ENCODE results near the gene UBE2G1. TPM values are rescaled to one million over a fixed set of nuclear protein-coding genes. Genes with fewer than 3 reads are reported as not detected.
"Not testable (repeated sequence)": the region's sequence is repeated elsewhere in the genome, so short reads cannot be mapped to it uniquely, and the experiment has no call there.

Gene UBE2G1
- total RNA-seq, 1 experiment from 2014 or later: 36.7 TPM

DNA sequence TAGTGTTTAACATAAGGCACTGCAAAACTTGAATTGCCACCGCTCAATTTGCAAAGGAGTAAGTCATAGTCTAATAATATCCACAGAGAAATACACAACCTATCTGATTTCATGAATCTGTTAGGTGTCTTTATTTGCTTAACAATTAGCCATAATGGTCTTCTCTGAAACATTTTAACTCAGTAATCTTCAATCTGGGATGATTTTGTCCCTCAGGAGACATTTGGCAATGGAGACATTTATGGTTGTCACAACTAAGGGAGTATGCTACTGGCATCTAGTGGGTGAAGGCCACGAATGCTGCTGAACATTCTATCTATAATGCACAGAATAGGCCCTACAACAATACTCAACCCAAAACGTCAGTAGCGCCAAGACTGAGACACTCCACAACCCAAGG, 4.3 kb downstream of the UBE2G1 start:
- H3K9me3 ChIP-seq (replicated peaks): no peaks in the 10 kb centered on the region
- H3K36me3 ChIP-seq: 0 out of 2 replicates have a peak, but pooled peaks cover 4% of the 10 kb centered on the region
- H3K4me1 ChIP-seq: no peaks in the 10 kb centered on the region
- DNase-seq: no peak
- no peak overlapping the region for H3K27ac ChIP-seq
- H3K4me3 ChIP-seq: no peak overlapping the region
- no peaks in the 10 kb centered on the region for H3K27me3 ChIP-seq

DNA sequence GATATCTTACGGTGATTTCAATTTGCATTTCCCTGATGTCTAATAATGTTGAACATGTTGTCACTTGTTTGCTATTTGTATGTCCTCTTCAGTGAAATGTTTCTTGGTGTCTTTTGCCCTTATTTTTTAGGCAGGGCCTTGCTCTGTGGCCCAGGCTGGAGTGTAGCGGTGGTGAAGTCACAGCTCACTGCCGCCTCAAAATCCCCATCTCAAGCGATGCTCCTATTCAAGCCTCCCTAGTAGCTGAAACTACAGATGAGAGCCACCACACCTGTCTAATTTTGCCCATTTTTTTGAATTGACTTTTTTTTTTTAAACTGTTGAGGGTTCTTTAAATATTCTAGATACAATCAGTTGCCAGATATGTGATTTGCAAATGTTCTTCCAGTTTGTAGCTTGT, 8.3 kb downstream of the UBE2G1 start:
- H3K4me3 ChIP-seq: no peak overlapping the region

GRCh38 chr17:4357671-4358070, 8.8 kb downstream of the UBE2G1 start:
- H3K27me3 ChIP-seq: no peaks in the 10 kb centered on the region
- H3K4me1 ChIP-seq: no peaks in the 10 kb centered on the region

More for the DNA sequence above, 8.3 kb downstream of the UBE2G1 start:
- Histone ChIP-seq H3K27ac (no peak overlapping the region), H3K4me1 (no peaks in the 10 kb centered on the region), H3K9me3 (replicated peaks) (no peaks in the 10 kb centered on the region), H3K27me3 (no peaks in the 10 kb centered on the region), H3K36me3 (0 out of 2 replicates have a peak, but pooled peaks cover 4% of the 10 kb centered on the region)
- no peak for DNase-seq

GRCh38 chr17:4357030-4357628, 9.3 kb downstream of the UBE2G1 start:
- H3K27ac ChIP-seq: no peak overlapping the region
- no peaks in the 10 kb centered on the region for H3K9me3 ChIP-seq (replicated peaks)
- H3K27me3 ChIP-seq: no peaks in the 10 kb centered on the region
- H3K4me3 ChIP-seq: no peak overlapping the region
- 0 out of 2 replicates have a peak, but pooled peaks cover 1% of the 10 kb centered on the region for H3K36me3 ChIP-seq
- no peak for DNase-seq
- H3K4me1 ChIP-seq: no peaks in the 10 kb centered on the region

More at GRCh38 chr17:4357671-4358070, 8.8 kb downstream of the UBE2G1 start:
- 0 out of 2 replicates have a peak, but pooled peaks cover 4% of the 10 kb centered on the region for H3K36me3 ChIP-seq
- no peaks in the 10 kb centered on the region for H3K9me3 ChIP-seq (replicated peaks)
- no peak for DNase-seq
- no peak overlapping the region for H3K4me3 ChIP-seq
- H3K27ac ChIP-seq: no peak overlapping the region

- Histone ChIP-seq H3K4me3 (no peak overlapping the region), H3K27ac (no peak overlapping the region), H3K4me1 (no peaks in the 10 kb centered on the region), H3K36me3 (no peaks in the 10 kb centered on the region), H3K9me3 (replicated peaks) (no peaks in the 10 kb centered on the region), H3K27me3 (no peaks in the 10 kb centered on the region)
- DNase-seq: no peak
Measured at GRCh38 chr17:4354862-4355514, 11.5 kb downstream of the UBE2G1 start.

DNA sequence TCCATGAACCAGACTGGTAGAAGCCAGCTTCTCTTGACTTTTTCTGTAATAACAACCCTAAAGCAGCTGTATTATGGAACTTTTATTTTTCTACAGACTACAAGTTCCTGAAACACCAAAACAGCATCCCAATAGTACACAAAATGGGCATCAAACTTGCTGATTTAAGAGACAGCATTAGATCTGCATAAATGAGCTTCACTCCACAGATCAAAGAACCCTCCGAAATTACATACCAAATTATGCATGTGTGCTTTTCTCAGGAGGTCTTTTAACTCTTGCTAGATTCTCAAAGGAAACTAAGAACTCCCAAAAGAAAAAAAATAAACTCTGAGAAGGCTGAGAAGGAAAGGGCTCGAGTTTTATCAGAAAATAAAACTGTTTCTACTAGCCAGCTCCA, 12.3 kb downstream of the UBE2G1 start:
- DNase-seq: no peak
- H3K4me1 ChIP-seq: no peaks in the 10 kb centered on the region
- no peak overlapping the region for H3K27ac ChIP-seq
- H3K36me3 ChIP-seq: no peaks in the 10 kb centered on the region
- no peak overlapping the region for H3K4me3 ChIP-seq
- no peaks in the 10 kb centered on the region for H3K9me3 ChIP-seq (replicated peaks)
- no peaks in the 10 kb centered on the region for H3K27me3 ChIP-seq

DNA sequence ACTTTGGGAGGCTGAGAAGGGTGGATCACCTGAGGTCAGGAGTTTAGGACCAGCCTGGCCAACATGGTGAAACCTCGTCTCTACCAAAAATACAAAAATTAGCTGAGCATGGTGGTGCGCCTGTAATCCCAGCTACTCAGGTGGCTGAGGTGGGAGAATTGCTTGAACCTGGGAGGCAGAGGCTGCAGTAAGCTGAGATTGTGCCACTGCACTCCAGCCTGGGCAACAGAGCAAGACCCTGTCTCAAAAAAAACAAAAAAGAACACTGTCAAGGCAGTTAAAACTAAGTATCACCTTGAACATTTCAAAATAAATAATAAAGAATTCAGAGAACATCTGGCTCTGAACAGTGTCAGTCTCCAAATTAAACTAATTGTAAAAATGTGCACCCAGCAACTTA, 16.3 kb downstream of the UBE2G1 start:
- not testable (repeated sequence) for H3K4me3 ChIP-seq; H3K27ac ChIP-seq; H3K4me1 ChIP-seq; DNase-seq; H3K9me3 ChIP-seq (replicated peaks); H3K27me3 ChIP-seq; H3K36me3 ChIP-seq

GRCh38 chr17:4345581-4346252, 20.8 kb downstream of the UBE2G1 start:
- peaks cover 19% of the 10 kb centered on the region for H3K4me1 ChIP-seq
- no peaks in the 10 kb centered on the region for H3K9me3 ChIP-seq (replicated peaks)
- no peaks in the 10 kb centered on the region for H3K36me3 ChIP-seq
- peak overlapping the region; percentile 75 for H3K27ac ChIP-seq
- peak overlapping the region; percentile 16; the same call in 1 of the 2 replicates for H3K4me3 ChIP-seq
- H3K27me3 ChIP-seq: no peaks in the 10 kb centered on the region
- peak in 1 of 2 experiments; percentile 24 for DNase-seq

GRCh38 chr17:4344926-4345325, 21.5 kb downstream of the UBE2G1 start:
- Histone ChIP-seq H3K4me3 (peak overlapping the region; percentile 16; the same call in 1 of the 2 replicates), H3K4me1 (peaks cover 19% of the 10 kb centered on the region), H3K9me3 (replicated peaks) (no peaks in the 10 kb centered on the region), H3K27ac (peak overlapping the region; percentile 75), H3K36me3 (no peaks in the 10 kb centered on the region), H3K27me3 (no peaks in the 10 kb centered on the region)
- peak; percentile 60 to 71 for DNase-seq

DNA sequence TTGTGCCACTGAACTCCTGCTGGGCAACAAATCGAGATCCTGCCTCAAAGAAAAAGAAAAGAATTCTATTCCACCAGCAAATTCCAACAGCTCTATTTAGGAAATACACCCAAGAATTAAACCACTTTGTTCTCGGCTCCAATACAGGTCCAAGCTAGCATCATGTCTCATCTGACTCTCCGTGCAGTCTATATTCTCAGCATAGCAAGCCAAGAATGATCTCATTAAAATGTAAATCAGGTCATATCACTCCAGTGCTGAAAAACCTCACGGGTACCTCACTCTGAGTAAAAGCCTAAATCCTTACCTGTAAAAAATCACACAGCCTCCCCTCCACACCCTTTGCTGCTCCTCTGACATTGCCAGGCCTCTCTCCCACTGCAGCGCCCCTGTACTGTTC, 23.9 kb downstream of the UBE2G1 start:
- no peak overlapping the region for H3K27ac ChIP-seq
- H3K4me3 ChIP-seq: no peak overlapping the region
- no peak for DNase-seq
- peaks cover 19% of the 10 kb centered on the region for H3K4me1 ChIP-seq
- no peaks in the 10 kb centered on the region for H3K9me3 ChIP-seq (replicated peaks)
- no peaks in the 10 kb centered on the region for H3K27me3 ChIP-seq
- no peaks in the 10 kb centered on the region for H3K36me3 ChIP-seq

DNA sequence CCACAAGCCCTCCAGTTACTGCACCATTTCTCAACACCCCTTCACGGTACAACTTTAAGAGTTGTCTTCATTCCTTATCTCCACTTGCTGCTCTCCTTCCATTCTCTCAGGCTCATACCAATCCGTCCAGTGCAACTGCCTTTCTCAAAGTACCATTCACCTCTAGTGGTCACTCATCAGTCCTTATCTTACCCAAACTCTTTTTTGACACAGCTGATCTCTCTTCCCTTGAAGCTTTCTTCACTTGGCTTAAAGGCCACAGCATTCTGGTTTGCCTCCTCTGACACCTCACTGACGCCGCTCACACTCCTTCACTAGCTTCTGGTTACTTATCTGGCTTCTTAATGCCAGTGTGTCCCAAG, 24.9 kb downstream of the UBE2G1 start:
- H3K4me3 ChIP-seq: no peak overlapping the region
- no peak overlapping the region for H3K27ac ChIP-seq
- peaks cover 19% of the 10 kb centered on the region for H3K4me1 ChIP-seq
- DNase-seq: no peak
- H3K9me3 ChIP-seq (replicated peaks): no peaks in the 10 kb centered on the region
- no peaks in the 10 kb centered on the region for H3K27me3 ChIP-seq
- no peaks in the 10 kb centered on the region for H3K36me3 ChIP-seq

GRCh38 chr17:4340914-4341615, 25.4 kb downstream of the UBE2G1 start:
- DNase-seq: no peak
- Histone ChIP-seq H3K9me3 (replicated peaks) (no peaks in the 10 kb centered on the region), H3K4me1 (peaks cover 18% of the 10 kb centered on the region), H3K27me3 (no peaks in the 10 kb centered on the region), H3K36me3 (no peaks in the 10 kb centered on the region), H3K27ac (peak overlapping the region; percentile 26; the same call in 1 of the 2 replicates), H3K4me3 (no peak overlapping the region)

GRCh38 chr17:4334776-4335584, 31.5 kb downstream of the UBE2G1 start:
- Histone ChIP-seq H3K9me3 (replicated peaks) (no peaks in the 10 kb centered on the region), H3K4me3 (no peak overlapping the region)

GRCh38 chr17:4334332-4334731, 32.1 kb downstream of the UBE2G1 start:
- H3K9me3 ChIP-seq (replicated peaks): no peaks in the 10 kb centered on the region
- no peak for DNase-seq
- H3K36me3 ChIP-seq: no peaks in the 10 kb centered on the region
- no peak overlapping the region for H3K27ac ChIP-seq
- H3K4me3 ChIP-seq: no peak overlapping the region
- H3K4me1 ChIP-seq: no peaks in the 10 kb centered on the region
- no peaks in the 10 kb centered on the region for H3K27me3 ChIP-seq

More at GRCh38 chr17:4334776-4335584, 31.5 kb downstream of the UBE2G1 start:
- no peak for DNase-seq
- Histone ChIP-seq H3K27me3 (no peaks in the 10 kb centered on the region), H3K27ac (no peak overlapping the region), H3K36me3 (no peaks in the 10 kb centered on the region), H3K4me1 (no peaks in the 10 kb centered on the region)
